Stimulated activated memory B cell treated with anti-CD40 and anti-IgM and Interleukin-4, amounts not matched to agents 10 μg/mL and 1 μg/mL and 100 μg/mL, for 72 hours (primary cell): ENCODE measurements around the gene TMEM138.

ENCODE experiments used
- ATAC-seq: fragments of 150-1000 bp; cut with Tn5 transposase; 2 replicates; pipeline ENCODE4 v1.10.0; 2021
- H3K27ac Mint-ChIP-seq: one replicate; pipeline ENCODE4 v1.8.0; 2022; ENCODE audit warnings: mild to moderate bottlenecking, mixed read lengths
- H3K27me3 Mint-ChIP-seq: one replicate; pipeline ENCODE4 v1.8.0; 2022; ENCODE audit warnings: mixed read lengths
- H3K36me3 Mint-ChIP-seq: one replicate; pipeline ENCODE4 v1.8.0; 2022; ENCODE audit warnings: mixed read lengths
- H3K4me1 Mint-ChIP-seq: one replicate; pipeline ENCODE4 v1.8.0; 2022; ENCODE audit warnings: mixed read lengths
- H3K4me3 Mint-ChIP-seq: one replicate; pipeline ENCODE4 v1.8.0; 2022; ENCODE audit warnings: mild to moderate bottlenecking, moderate library complexity, mixed read lengths
- H3K9me3 Mint-ChIP-seq: one replicate; pipeline ENCODE4 v1.8.0; 2022; ENCODE audit warnings: mixed read lengths

Gene TMEM138

DNA sequence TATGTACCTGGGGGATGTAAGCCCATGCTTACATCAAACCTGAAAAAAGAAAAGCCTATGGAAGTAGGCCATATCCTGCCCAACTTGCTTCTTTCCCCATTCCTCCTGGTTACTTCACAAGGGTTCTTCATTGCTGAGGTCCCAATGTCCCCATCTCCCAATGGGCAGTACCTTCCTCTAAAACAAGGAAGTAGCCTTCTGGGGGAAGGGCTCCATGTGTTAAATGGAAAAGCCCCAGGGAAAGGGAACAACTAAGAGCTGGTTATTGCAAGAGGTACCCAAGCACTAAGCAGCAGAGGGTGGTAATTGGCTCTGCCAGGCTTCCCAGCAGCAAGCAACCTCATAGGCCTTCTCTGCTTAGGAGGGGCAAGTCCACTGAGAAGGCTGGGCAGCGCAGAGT, 41.5 kb downstream of the TMEM138 start:
- Mint-ChIP-seq H3K9me3 (no peaks in the 10 kb centered on the region), H3K36me3 (peaks cover 51% of the 10 kb centered on the region), H3K4me1 (no peaks in the 10 kb centered on the region), H3K27ac (no peak overlapping the region), H3K27me3 (no peaks in the 10 kb centered on the region), H3K4me3 (no peak overlapping the region)
- no peak for ATAC-seq

DNA sequence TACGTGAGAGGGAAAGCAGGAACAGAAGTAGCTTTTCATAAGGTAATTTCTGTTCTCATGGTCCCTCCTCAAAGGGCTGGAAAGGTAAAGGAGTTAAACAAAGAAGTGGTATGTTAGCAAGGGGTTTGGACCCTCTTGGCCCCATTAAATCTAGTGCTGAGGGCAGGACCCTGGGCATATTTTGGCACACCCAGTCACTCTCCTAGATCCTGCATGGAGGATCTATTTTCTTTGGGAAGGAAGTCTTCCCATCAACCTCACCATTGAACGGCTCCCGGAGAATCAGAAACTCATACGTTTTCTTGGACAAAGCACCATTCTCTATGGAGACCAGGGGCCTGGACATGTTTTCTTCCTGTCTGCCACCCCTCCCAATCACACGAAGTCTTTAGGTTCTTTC, 41.9 kb downstream of the TMEM138 start:
- H3K36me3 Mint-ChIP-seq, result peaks cover 51% of the 10 kb centered on the region
- H3K27ac Mint-ChIP-seq, result no peak overlapping the region
- no peak for ATAC-seq

DNA sequence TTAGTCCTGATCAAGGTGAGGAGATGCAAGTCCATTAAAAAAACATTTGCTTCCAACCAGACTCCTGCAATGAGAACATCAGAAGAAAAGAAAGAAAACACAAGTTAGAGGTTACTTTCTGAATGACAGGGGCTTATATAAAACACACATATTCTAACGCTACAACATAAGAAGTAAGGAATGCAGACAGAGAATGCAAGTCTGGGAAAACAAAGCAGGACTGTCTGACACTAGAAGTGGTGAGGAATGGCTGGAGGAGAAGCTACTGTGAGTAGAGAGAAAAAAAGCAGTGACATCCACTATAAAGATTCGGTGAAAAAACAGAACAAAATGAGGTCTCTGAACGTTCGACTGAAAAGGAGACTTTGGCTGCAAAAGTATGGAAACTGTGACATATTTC, 42.5 kb downstream of the TMEM138 start:
- H3K4me3 Mint-ChIP-seq, result no peak overlapping the region
- no peaks in the 10 kb centered on the region for H3K27me3 Mint-ChIP-seq
- ATAC-seq, result no peak
- H3K9me3 Mint-ChIP-seq, result no peaks in the 10 kb centered on the region
- peaks cover 51% of the 10 kb centered on the region for H3K36me3 Mint-ChIP-seq
- H3K4me1 Mint-ChIP-seq, result no peaks in the 10 kb centered on the region
- no peak overlapping the region for H3K27ac Mint-ChIP-seq

More for the DNA sequence above, 41.9 kb downstream of the TMEM138 start:
- H3K9me3 Mint-ChIP-seq, result no peaks in the 10 kb centered on the region
- H3K4me3 Mint-ChIP-seq, result no peak overlapping the region
- no peaks in the 10 kb centered on the region for H3K4me1 Mint-ChIP-seq
- no peaks in the 10 kb centered on the region for H3K27me3 Mint-ChIP-seq

GRCh38 chr11:61406067-61406466, 43.9 kb downstream of the TMEM138 start:
- H3K27me3 Mint-ChIP-seq, result no peaks in the 10 kb centered on the region
- no peaks in the 10 kb centered on the region for H3K4me1 Mint-ChIP-seq
- H3K9me3 Mint-ChIP-seq, result no peaks in the 10 kb centered on the region
- ATAC-seq, result no peak
- no peak overlapping the region for H3K27ac Mint-ChIP-seq
- no peak overlapping the region for H3K4me3 Mint-ChIP-seq
- H3K36me3 Mint-ChIP-seq, result peaks cover 56% of the 10 kb centered on the region

- no peak overlapping the region for H3K4me3 Mint-ChIP-seq
- no peaks in the 10 kb centered on the region for H3K27me3 Mint-ChIP-seq
- no peaks in the 10 kb centered on the region for H3K9me3 Mint-ChIP-seq
- peaks cover 61% of the 10 kb centered on the region for H3K36me3 Mint-ChIP-seq
- H3K4me1 Mint-ChIP-seq, result no peaks in the 10 kb centered on the region
- H3K27ac Mint-ChIP-seq, result no peak overlapping the region
- ATAC-seq, result no peak
Measured at GRCh38 chr11:61406991-61407728, 45.0 kb downstream of the TMEM138 start.

GRCh38 chr11:61411589-61411988, 49.4 kb downstream of the TMEM138 start:
- no peaks in the 10 kb centered on the region for H3K27me3 Mint-ChIP-seq
- no peaks in the 10 kb centered on the region for H3K4me1 Mint-ChIP-seq
- no peaks in the 10 kb centered on the region for H3K9me3 Mint-ChIP-seq
- H3K4me3 Mint-ChIP-seq, result no peak overlapping the region
- H3K27ac Mint-ChIP-seq, result no peak overlapping the region
- peaks cover 61% of the 10 kb centered on the region for H3K36me3 Mint-ChIP-seq
- no peak for ATAC-seq

GRCh38 chr11:61413496-61413895, 51.3 kb downstream of the TMEM138 start:
- Mint-ChIP-seq H3K27ac (no peak overlapping the region), H3K27me3 (no peaks in the 10 kb centered on the region), H3K4me1 (peaks cover 9% of the 10 kb centered on the region)

GRCh38 chr11:61414547-61414946, 52.4 kb downstream of the TMEM138 start:
- Mint-ChIP-seq H3K4me1 (peaks cover 9% of the 10 kb centered on the region), H3K36me3 (peaks cover 74% of the 10 kb centered on the region), H3K27ac (peak overlapping the region; percentile 50), H3K4me3 (no peak overlapping the region), H3K9me3 (no peaks in the 10 kb centered on the region), H3K27me3 (no peaks in the 10 kb centered on the region)
- ATAC-seq, result no peak

More at GRCh38 chr11:61413496-61413895, 51.3 kb downstream of the TMEM138 start:
- Mint-ChIP-seq H3K4me3 (no peak overlapping the region), H3K9me3 (no peaks in the 10 kb centered on the region), H3K36me3 (peaks cover 64% of the 10 kb centered on the region)
- no peak for ATAC-seq

GRCh38 chr11:61415381-61415780, 53.2 kb downstream of the TMEM138 start:
- H3K36me3 Mint-ChIP-seq, result peaks cover 83% of the 10 kb centered on the region
- H3K9me3 Mint-ChIP-seq, result no peaks in the 10 kb centered on the region
- no peak overlapping the region for H3K4me3 Mint-ChIP-seq
- H3K27ac Mint-ChIP-seq, result peak overlapping the region; percentile 50
- no peak for ATAC-seq
- no peaks in the 10 kb centered on the region for H3K27me3 Mint-ChIP-seq
- peaks cover 9% of the 10 kb centered on the region for H3K4me1 Mint-ChIP-seq

DNA sequence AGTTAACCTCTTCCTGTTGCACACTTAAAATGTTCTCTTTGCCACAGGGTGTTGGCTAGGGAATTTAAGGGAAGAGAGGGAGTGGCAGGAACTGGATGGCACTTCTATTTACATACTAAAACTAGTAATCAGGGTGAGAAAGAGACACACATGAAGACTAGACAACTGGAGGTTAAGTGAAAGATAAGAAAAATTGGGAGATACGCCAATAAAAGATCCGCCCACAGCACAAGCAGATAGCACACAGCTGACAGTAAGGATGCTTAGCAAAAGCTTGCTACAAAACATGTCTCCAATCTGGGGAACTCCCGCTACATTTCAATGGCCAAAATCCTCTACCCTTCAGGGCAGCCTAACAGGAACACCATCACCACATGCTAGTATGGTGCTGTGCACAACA, 54.8 kb downstream of the TMEM138 start:
- Mint-ChIP-seq H3K36me3 (peaks cover 79% of the 10 kb centered on the region), H3K27ac (no peak overlapping the region), H3K4me3 (no peak overlapping the region), H3K27me3 (no peaks in the 10 kb centered on the region), H3K4me1 (peaks cover 9% of the 10 kb centered on the region), H3K9me3 (no peaks in the 10 kb centered on the region)
- no peak for ATAC-seq

- no peak overlapping the region for H3K4me3 Mint-ChIP-seq
- H3K27me3 Mint-ChIP-seq, result no peaks in the 10 kb centered on the region
- peaks cover 14% of the 10 kb centered on the region for H3K4me1 Mint-ChIP-seq
- no peak for ATAC-seq
- H3K36me3 Mint-ChIP-seq, result peaks cover 76% of the 10 kb centered on the region
- no peaks in the 10 kb centered on the region for H3K9me3 Mint-ChIP-seq
- H3K27ac Mint-ChIP-seq, result no peak overlapping the region
Measured at GRCh38 chr11:61417670-61418069, 55.5 kb downstream of the TMEM138 start.

GRCh38 chr11:61418136-61418535, 56.0 kb downstream of the TMEM138 start:
- Mint-ChIP-seq H3K27me3 (no peaks in the 10 kb centered on the region), H3K27ac (no peak overlapping the region), H3K36me3 (peaks cover 76% of the 10 kb centered on the region), H3K9me3 (no peaks in the 10 kb centered on the region), H3K4me3 (no peak overlapping the region), H3K4me1 (peaks cover 17% of the 10 kb centered on the region)
- ATAC-seq, result no peak
